ENCODE data around the gene PPARGC1A.

The PPARGC1A gene

DNA sequence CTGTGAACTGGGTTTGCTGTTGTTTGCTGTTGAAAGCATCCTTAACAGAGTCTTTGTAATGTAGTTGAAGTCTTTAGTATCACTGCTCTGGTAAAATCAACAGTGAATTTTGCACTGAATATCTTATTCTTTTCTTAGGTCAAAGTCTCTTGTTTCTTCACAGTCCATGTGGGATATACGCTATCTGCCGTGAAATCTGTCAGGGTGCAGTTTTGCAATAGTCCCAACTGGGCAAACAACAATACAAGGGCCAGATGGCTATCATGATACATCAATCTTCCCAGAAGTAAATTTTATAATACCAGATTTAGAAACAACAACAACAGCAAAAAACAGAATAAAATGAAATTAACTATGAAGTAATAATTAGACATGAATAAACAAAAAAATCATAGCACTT, 123.5 kb downstream of the PPARGC1A start:
- no peak for DNase-seq

DNA sequence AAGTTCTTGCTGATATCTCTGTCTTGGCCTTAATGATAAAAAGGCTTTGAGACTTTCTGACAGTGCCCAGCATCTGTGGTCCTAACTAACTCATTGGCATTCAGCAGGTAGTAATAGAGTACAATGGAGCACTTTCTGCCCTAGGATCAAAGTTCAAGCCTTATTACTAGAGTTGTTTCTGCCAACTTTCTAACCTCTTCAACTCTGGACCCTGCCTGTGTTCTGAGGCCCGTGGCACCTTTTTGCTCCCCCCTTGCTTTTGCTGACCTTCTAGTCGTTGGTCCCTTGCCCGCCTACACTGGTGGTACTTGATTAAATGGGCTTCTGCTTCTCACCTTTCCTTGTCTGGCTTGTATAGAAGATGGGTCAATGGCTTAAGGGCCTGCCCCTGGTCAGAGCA, 126.3 kb downstream of the PPARGC1A start:
- DNase-seq: no peak

DNA sequence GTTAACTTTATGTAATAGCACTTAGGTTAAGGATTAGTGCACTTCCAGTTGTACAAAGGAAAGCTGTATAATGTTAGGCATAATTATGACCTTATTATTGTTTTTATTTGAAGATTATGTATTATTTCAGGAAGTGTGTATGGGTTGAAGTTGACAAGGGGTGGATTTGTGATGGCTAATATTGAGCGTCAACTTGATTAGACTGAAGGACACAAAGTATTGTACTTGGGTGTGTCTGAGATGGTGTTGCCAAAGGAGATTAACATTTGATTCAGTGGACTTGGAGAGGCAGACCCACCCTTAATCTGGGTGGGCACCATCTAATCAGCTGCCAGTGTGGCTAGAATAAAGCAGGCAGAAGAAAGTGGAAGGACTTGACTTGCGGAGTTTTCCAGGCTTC, 127.3 kb downstream of the PPARGC1A start:
- no peak for DNase-seq

DNA sequence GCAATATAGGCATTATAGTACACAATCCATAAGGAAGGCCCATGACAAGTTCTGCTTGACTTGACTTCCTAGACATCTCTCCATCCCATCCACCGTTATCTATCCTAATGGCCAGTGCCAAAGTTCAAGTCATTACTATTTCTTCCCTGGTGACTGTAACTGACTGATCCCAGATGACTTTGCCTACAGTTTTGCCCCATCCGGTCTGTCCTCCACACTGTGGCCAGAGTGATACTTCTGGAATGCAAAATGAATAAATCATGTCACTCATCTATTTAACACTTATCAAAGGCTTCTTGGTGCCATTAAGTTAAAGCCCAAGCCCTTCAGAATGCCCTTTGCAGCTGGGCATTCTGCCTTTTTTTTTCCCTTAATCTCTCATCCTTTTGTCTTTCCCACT, 130.8 kb downstream of the PPARGC1A start:
- DNase-seq: no peak

DNA sequence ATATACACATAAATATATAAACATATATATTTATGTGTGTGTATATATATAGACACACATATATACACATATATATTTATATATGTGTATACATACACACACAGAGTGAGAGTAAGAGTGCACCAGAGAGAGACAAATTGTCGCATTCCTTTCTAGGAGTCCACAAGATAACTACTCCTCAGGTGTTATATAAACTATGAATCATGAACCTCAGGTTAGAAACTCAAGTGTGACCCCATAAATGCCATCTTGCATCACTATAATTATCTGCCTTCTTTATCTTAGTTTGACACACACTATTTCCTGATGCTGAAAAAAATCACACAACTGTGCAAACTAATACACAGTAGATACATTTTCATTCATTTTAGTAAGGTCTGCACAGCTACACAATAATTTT, 135.2 kb downstream of the PPARGC1A start:
- DNase-seq: no peak

DNA sequence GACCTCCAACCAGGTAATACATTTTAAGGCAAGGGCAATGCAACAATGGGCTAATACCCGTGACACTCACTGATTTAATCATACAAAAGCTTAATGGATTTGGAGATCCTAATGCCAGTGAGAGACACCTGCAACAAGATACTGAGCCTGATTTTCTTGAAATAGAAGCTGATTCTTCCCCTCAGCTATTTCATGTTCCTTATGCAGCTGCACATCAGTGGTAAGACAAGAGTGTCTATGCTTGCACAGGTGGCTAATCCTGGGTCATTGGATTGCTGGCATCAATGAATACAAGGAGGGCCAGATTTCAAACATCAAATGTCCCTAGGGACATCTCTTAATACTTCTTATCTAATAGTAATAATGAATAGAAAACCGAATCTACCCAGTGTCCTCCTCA, 139.7 kb downstream of the PPARGC1A start:
- DNase-seq: no peak

DNA sequence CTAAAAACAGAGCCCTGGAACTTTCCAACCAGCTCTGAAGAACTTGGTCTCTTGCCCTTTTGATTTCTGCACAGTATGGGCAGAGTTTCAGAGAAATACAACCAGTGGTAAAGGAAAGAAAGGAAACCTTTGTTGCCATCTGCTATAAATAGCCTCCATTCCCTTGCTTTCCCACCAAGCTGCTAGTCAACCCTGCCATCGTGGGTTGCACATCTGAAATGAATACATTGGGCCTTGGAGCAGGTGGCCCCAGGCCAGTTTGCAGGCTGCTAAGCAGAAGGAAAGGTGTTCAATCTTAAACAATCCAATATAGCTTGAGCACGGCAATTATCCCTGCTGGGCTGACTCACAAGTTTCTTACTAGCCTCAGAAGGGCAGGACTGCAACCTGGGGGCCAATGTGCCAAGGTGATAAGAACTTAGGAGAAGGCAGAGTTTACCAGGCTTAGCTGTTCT, 142.5 kb downstream of the PPARGC1A start:
- DNase-seq: peak; percentile 58

DNA sequence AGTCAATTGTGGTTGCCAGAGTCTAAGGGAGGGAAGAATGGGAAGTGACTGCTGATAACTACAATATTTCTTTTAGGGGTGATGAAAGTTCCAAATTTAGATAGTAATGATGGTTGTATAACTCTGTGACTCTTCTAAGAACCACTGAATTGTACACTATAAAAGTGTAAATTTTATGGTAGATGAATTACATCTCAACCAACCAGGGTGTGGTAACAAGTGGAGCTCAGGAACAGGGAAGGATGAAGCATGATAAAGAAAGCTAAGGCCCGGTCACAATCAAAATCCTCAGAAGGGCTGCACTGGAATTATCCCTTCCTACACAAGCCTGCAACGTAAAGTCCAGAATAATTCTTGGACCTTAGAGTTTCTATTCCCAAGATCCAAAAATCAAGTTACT, 143.2 kb downstream of the PPARGC1A start:
- no peak for DNase-seq

DNA sequence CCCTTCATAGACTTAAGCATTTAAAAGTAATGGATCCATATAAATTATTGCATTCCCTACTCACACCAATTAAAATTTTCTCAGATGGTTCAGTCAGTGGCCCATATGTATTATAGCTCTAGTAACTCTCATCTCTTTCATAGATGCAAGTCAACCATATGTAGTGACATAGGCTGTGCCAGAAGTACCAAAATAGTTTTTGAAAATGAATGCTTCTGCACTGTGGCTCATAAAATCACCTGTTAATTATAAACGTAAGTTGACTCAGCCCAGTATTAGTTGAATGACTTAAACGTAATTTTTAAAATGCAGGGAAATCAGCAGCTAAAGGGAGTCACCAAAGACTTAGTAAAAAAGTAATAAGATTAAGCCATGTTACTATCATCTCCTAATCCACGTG, 143.8 kb downstream of the PPARGC1A start:
- no peak for DNase-seq

DNA sequence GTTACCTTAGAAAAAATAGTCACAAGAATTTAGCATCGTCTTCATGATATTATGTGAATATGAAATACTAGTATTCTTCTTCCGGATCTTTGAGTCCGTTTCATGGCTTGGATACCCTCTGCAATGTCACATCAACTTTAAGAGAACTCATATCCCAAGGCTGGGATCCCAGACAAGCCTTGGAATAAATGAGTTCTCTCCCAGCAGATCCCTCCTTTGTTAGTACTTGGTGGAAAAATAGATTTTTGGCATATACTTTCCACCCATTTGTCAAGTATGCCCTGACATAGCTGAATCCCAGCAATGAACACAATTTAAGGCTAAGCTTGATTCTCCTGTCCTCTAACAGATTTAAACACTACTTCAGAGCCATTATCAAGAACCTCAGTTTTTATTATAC, 144.5 kb downstream of the PPARGC1A start:
- no peak for DNase-seq
